Measurements from ENCODE around the gene GRHL1.

The GRHL1 gene

GRCh38 chr2:10031886-10032745 lies 80.6 kb downstream of the GRHL1 start:
- TF ChIP-seq, protein P1, sequence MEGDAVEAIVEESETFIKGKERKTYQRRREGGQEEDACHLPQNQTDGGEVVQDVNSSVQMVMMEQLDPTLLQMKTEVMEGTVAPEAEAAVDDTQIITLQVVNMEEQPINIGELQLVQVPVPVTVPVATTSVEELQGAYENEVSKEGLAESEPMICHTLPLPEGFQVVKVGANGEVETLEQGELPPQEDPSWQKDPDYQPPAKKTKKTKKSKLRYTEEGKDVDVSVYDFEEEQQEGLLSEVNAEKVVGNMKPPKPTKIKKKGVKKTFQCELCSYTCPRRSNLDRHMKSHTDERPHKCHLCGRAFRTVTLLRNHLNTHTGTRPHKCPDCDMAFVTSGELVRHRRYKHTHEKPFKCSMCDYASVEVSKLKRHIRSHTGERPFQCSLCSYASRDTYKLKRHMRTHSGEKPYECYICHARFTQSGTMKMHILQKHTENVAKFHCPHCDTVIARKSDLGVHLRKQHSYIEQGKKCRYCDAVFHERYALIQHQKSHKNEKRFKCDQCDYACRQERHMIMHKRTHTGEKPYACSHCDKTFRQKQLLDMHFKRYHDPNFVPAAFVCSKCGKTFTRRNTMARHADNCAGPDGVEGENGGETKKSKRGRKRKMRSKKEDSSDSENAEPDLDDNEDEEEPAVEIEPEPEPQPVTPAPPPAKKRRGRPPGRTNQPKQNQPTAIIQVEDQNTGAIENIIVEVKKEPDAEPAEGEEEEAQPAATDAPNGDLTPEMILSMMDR (IDR thresholded peaks at IDR 0.05; ENCODE audit: unreplicated experiment in 3 of 3) = no peak
- Mint-ChIP-seq H3K4me1 (peaks cover 12% of the 10 kb centered on the region), H3K4me3 (no peak overlapping the region), H3K9me3 (no peaks in the 10 kb centered on the region), H3K36me3 (ENCODE audit: low read depth) (no peaks in the 10 kb centered on the region), H3K27me3 (ENCODE audit: low read depth) (peaks cover 3% of the 10 kb centered on the region), H3K27ac (no peak overlapping the region)

- H3K27ac Mint-ChIP-seq = no peak overlapping the region
- H3K36me3 Mint-ChIP-seq (ENCODE audit: low read depth) = no peaks in the 10 kb centered on the region
- peaks cover 12% of the 10 kb centered on the region for H3K4me1 Mint-ChIP-seq
- H3K27me3 Mint-ChIP-seq (ENCODE audit: low read depth) = peaks cover 5% of the 10 kb centered on the region
- H3K9me3 Mint-ChIP-seq = no peaks in the 10 kb centered on the region
- no peak overlapping the region for H3K4me3 Mint-ChIP-seq
- TF ChIP-seq, protein P1 (IDR thresholded peaks at IDR 0.05; ENCODE audit: unreplicated experiment in 3 of 3) = no peak
These were observed 81.2 kb downstream of the GRHL1 start for GRCh38 chr2:10032746-10033105.

DNA sequence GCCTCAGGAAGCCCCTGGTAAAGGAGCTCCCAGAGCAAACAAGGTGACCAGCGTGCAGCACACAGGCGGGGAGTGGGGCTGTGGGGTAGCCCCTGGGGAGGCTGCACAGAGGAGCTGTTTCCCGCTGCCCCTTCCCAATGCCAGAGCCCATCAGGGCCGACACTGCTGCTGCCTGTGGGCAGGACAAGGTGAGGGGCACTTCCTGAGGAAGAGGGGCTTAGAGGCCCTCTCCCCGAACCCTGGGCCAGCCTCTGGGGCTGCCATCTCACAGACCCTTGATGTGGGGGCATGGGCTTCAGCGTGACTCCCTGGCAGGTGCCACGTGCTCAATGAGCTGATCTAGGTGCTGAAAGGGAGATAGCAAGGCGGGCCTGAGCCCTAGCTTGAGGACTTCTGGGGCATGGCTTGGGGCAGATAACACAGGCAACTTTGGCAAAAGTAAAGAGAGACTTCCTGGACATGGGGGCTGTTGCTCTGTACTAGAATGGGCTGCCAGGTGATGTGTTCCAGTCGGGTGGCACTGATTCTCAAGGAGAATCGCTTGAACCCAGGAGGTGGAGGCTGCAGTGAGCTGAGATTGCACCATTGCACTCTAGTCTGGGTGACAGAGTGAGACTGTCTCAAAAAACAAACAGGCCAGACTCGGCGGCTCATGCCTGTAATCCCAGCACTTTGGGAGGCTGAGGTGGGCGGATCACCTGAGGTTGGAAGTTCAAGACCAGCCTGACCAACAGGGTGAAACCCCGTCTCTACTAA lies 81.9 kb downstream of the GRHL1 start:
- Mint-ChIP-seq H3K27ac (no peak overlapping the region), H3K9me3 (no peaks in the 10 kb centered on the region), H3K27me3 (ENCODE audit: low read depth) (peaks cover 6% of the 10 kb centered on the region), H3K4me3 (no peak overlapping the region), H3K36me3 (ENCODE audit: low read depth) (no peaks in the 10 kb centered on the region), H3K4me1 (peaks cover 12% of the 10 kb centered on the region)
- TF ChIP-seq, protein P1 (IDR thresholded peaks at IDR 0.05; ENCODE audit: unreplicated experiment in 3 of 3) = no peak

GRCh38 chr2:10034333-10035052 lies 83.0 kb downstream of the GRHL1 start:
- Mint-ChIP-seq H3K9me3 (no peaks in the 10 kb centered on the region), H3K36me3 (ENCODE audit: low read depth) (no peaks in the 10 kb centered on the region), H3K27ac (no peak overlapping the region), H3K27me3 (ENCODE audit: low read depth) (peaks cover 6% of the 10 kb centered on the region), H3K4me3 (no peak overlapping the region), H3K4me1 (peaks cover 12% of the 10 kb centered on the region)
- TF ChIP-seq, protein P1 (IDR thresholded peaks at IDR 0.05; ENCODE audit: unreplicated experiment in 3 of 3) = no peak

DNA sequence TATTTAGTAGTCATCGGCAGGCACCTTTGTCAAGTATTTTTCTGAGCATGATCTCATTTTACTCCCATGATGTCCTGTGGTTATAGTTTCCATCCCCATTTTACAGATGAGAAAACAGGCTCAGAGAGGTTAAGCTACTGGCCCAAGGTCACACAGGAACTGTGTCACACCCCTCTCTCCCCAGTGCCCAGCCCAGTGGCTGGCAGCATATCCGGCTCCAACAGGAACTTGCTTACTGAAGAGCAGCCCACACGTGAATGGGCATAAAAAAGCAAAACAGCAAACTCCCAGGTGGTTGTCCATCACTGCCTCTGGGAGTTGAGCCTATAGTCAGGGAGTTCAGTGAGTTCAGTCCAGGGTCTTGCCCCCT lies 83.5 kb downstream of the GRHL1 start:
- TF ChIP-seq, protein P1 (IDR thresholded peaks at IDR 0.05; ENCODE audit: unreplicated experiment in 3 of 3) = no peak
- H3K36me3 Mint-ChIP-seq (ENCODE audit: low read depth) = no peaks in the 10 kb centered on the region
- no peak overlapping the region for H3K4me3 Mint-ChIP-seq
- no peak overlapping the region for H3K27ac Mint-ChIP-seq
- no peaks in the 10 kb centered on the region for H3K9me3 Mint-ChIP-seq
- peaks cover 6% of the 10 kb centered on the region for H3K27me3 Mint-ChIP-seq (ENCODE audit: low read depth)
- H3K4me1 Mint-ChIP-seq = peaks cover 7% of the 10 kb centered on the region
